Fibroblast of lung (primary cell): ENCODE data around the gene OPTC. TPM values are rescaled to one million over a fixed set of nuclear protein-coding genes. Genes with fewer than 3 reads are reported as not detected.

ENCODE experiments used
- DNase-seq, 2 donors: peaks; one replicate each; pipeline versions ENCODE4 v3.0.0 to v3.0.0-alpha.2; 2010; ENCODE audit warnings: low read depth in 2 of 2
- H2AFZ ChIP-seq: 2 replicates; pipeline ENCODE4 v1.5.1; 2012; ENCODE audit warnings: low read length, control low read depth, inconsistent platforms
- H3K27ac ChIP-seq: 2 replicates; pipeline ENCODE4 v1.5.1; 2011; ENCODE audit warnings: low read length, control low read depth; ENCODE audit not compliant: insufficient read depth
- H3K27me3 ChIP-seq: 2 replicates; pipeline ENCODE4 v1.5.1; 2011; ENCODE audit warnings: mild to moderate bottlenecking, low read length; ENCODE audit not compliant: control insufficient read depth, insufficient read depth
- H3K36me3 ChIP-seq: 2 replicates; pipeline ENCODE4 v1.5.1; 2011; ENCODE audit warnings: low read length; ENCODE audit not compliant: control insufficient read depth, insufficient read depth
- H3K4me1 ChIP-seq: 2 replicates; pipeline ENCODE4 v1.5.1; 2011; ENCODE audit warnings: low read length; ENCODE audit not compliant: control insufficient read depth, insufficient read depth; ENCODE audit errors: extremely low read depth
- H3K4me2 ChIP-seq: 2 replicates; pipeline ENCODE4 v1.5.1; 2011; ENCODE audit warnings: low read length, control low read depth; ENCODE audit not compliant: insufficient read depth; ENCODE audit errors: extremely low read depth
- H3K4me3 ChIP-seq, 4 experiments: fragments of 200-600 bp in 1 of 4; sonication (generic) in 1 of 4; replicated peaks in 1 of 4; 2 replicates each; pipeline ENCODE4 v1.5.1; 2011 to 2016; ENCODE audit warnings: low read length in 4 of 4, low read depth in 3 of 4, mild to moderate bottlenecking in 3 of 4, control low read depth in 2 of 4, inconsistent platforms in 1 of 4, mixed read lengths in 1 of 4; ENCODE audit not compliant: insufficient read depth in 1 of 4; ENCODE audit errors: control extremely low read depth in 1 of 4
- H3K79me2 ChIP-seq: 2 replicates; pipeline ENCODE4 v1.5.1; 2012; ENCODE audit warnings: mild to moderate bottlenecking, low read length, inconsistent platforms; ENCODE audit not compliant: control insufficient read depth, insufficient read depth
- H3K9ac ChIP-seq: 2 replicates; pipeline ENCODE4 v1.5.1; 2011; ENCODE audit warnings: mild to moderate bottlenecking, low read length, control low read depth; ENCODE audit not compliant: insufficient read depth
- H3K9me3 ChIP-seq: 2 replicates; pipeline ENCODE4 v1.5.1; 2012; ENCODE audit warnings: low read depth, low read length; ENCODE audit not compliant: control insufficient read depth, insufficient read depth
- H4K20me1 ChIP-seq: 2 replicates; pipeline ENCODE4 v1.5.1; 2011; ENCODE audit warnings: low read length; ENCODE audit not compliant: control insufficient read depth, insufficient read depth; ENCODE audit errors: extremely low read depth
- EZH2 ChIP-seq: IDR thresholded peaks from 2 replicates; pipeline ENCODE4 v1.5.1; 2012; ENCODE audit warnings: low read length, control low read depth, mild to moderate bottlenecking; ENCODE audit errors: missing control alignments
- polyA plus RNA-seq, 2 donors: library from polyadenylated mRNA; depleted of rRNA in 1 of 2; stranded (reverse) in 1 of 2; unstranded in 1 of 2; fragments of >200 nt; gene quantifications; 2 replicates each; pipeline ENCODE4 v1.2.1, GENCODE V29; 2011 to 2012; ENCODE audit warnings: missing spikeins in 1 of 2
- total RNA-seq: library from RNA; depleted of rRNA; stranded (reverse); fragments of >200 nt; gene quantifications from 2 replicates; pipeline ENCODE4 v1.2.1, GENCODE V29; 2014
- TF ChIP-seq, protein P1 (sequence below), 2 donors: IDR thresholded peaks in 1 of 2; conservative IDR thresholded peaks in 1 of 2; 1 replicate in 1 of 2; 2 replicates in 1 of 2; pipeline ENCODE4 v1.5.1; 2011 to 2012; ENCODE audit warnings: low read length in 2 of 2, control low read depth in 1 of 2, inconsistent platforms in 1 of 2, low read depth in 1 of 2, mild to moderate bottlenecking in 1 of 2

The OPTC gene
- total and polyA plus RNA-seq, 2 donors (not counting 1 experiment from before 2014, with no cell fraction given) = not detected

DNA sequence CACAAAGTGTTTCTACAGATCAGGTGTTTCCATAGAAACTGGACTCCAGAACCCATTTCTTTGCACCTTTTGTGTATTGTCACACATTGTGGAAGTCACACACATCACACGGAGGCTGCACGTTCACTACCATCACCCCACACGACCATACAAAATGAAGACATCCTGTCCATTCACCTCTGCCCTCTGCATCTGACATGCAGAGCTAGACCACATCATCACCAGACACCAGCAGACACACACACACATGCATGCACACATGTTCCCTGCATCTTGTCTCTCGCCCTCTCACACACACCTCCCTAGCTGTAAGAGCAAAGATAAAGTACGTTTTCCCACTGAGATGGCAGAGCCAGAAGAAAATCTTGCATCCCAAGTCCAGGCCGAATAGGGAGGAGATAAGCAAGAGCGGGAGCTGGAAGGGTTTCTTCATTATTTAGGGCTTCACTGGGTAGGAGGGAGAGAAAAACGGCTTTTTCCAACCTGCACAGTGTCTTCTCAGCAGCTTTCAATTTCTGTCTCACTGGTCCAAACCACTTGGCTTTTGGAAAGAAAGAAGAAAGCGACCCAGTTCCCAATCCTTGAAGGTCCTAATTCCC lies 17.6 kb upstream of the OPTC start:
- peak overlapping the region; percentile 83 for H3K4me2 ChIP-seq
- peak overlapping the region in 3 of 4 experiments; percentile 24 to 67 (median 32) for H3K4me3 ChIP-seq
- TF ChIP-seq EZH2 = peak; percentile 21
- TF ChIP-seq, protein P1, sequence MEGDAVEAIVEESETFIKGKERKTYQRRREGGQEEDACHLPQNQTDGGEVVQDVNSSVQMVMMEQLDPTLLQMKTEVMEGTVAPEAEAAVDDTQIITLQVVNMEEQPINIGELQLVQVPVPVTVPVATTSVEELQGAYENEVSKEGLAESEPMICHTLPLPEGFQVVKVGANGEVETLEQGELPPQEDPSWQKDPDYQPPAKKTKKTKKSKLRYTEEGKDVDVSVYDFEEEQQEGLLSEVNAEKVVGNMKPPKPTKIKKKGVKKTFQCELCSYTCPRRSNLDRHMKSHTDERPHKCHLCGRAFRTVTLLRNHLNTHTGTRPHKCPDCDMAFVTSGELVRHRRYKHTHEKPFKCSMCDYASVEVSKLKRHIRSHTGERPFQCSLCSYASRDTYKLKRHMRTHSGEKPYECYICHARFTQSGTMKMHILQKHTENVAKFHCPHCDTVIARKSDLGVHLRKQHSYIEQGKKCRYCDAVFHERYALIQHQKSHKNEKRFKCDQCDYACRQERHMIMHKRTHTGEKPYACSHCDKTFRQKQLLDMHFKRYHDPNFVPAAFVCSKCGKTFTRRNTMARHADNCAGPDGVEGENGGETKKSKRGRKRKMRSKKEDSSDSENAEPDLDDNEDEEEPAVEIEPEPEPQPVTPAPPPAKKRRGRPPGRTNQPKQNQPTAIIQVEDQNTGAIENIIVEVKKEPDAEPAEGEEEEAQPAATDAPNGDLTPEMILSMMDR (conservative IDR thresholded peaks at IDR 0.05 in 1 of 2, IDR thresholded peaks at IDR 0.05 in 1 of 2; ENCODE audit: low read depth in 1 of 2, low read length in 2 of 2) = no peak
- no peak overlapping the region for H3K27ac ChIP-seq
- H3K9ac ChIP-seq = no peak overlapping the region
- H3K4me1 ChIP-seq = peaks cover 33% of the 10 kb centered on the region
- no peaks in the 10 kb centered on the region for H3K36me3 ChIP-seq
- no peaks in the 10 kb centered on the region for H3K27me3 ChIP-seq
- peak overlapping the region; percentile 16 for H2AFZ ChIP-seq
- H4K20me1 ChIP-seq = no peaks in the 10 kb centered on the region
- H3K79me2 ChIP-seq = no peaks in the 10 kb centered on the region
- no peaks in the 10 kb centered on the region for H3K9me3 ChIP-seq
- DNase-seq = no peak

DNA sequence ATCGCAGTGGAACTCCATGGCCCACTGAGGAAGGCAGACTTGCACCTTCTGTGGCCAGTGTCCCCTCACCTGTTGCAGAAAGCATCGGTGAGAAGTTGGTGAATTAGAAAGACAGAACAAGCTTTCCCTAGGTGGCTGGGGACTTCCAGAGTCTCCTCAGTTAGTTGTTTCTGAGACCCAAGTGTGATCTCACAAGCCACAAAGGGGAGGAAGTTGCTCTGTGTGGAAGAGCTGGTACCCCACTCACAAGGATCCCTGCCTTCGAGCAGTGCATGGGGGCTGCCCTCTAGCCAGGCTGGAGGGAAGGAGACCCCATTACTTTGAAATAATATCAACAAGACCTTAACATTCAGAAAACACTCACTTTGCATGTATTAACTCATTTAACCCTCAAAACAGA lies 16.2 kb upstream of the OPTC start:
- no peaks in the 10 kb centered on the region for H3K9me3 ChIP-seq
- TF ChIP-seq, protein P1 (conservative IDR thresholded peaks at IDR 0.05 in 1 of 2, IDR thresholded peaks at IDR 0.05 in 1 of 2; ENCODE audit: low read depth in 1 of 2, low read length in 2 of 2) = no peak
- no peaks in the 10 kb centered on the region for H3K27me3 ChIP-seq
- H3K27ac ChIP-seq = no peak overlapping the region
- H3K4me3 ChIP-seq = peak overlapping the region in 1 of 4 experiments; percentile 67
- no peaks in the 10 kb centered on the region for H3K79me2 ChIP-seq
- H4K20me1 ChIP-seq = no peaks in the 10 kb centered on the region
- H3K4me1 ChIP-seq = peaks cover 37% of the 10 kb centered on the region
- H2AFZ ChIP-seq = no peak overlapping the region
- H3K9ac ChIP-seq = no peak overlapping the region
- H3K36me3 ChIP-seq = no peaks in the 10 kb centered on the region
- DNase-seq = no peak
- no peak overlapping the region for H3K4me2 ChIP-seq

DNA sequence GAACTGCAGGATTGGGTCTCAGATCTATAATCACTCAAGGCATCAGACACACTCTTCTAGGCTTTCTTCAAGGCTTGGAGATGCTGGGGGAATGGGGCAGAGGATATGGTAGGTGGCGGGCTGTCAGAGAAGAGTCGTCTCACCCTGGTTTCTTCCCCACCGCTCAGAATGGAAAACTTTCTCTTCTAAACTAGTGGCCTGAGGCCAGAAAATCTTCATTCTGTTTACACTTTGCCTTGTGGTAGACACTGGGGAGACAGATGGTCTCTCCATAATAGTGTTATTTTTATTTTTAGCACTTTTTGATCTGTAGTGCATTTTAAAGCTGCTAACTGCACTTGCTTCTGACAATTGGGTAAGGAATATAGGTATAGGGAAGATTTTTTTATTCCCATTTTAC lies 15.7 kb upstream of the OPTC start:
- no peaks in the 10 kb centered on the region for H4K20me1 ChIP-seq
- DNase-seq = no peak
- peak overlapping the region in 1 of 4 experiments; percentile 67 for H3K4me3 ChIP-seq
- H3K79me2 ChIP-seq = no peaks in the 10 kb centered on the region
- H3K4me1 ChIP-seq = peaks cover 37% of the 10 kb centered on the region
- no peak overlapping the region for H2AFZ ChIP-seq
- H3K9me3 ChIP-seq = no peaks in the 10 kb centered on the region
- no peaks in the 10 kb centered on the region for H3K27me3 ChIP-seq
- no peak overlapping the region for H3K4me2 ChIP-seq
- TF ChIP-seq, protein P1 (conservative IDR thresholded peaks at IDR 0.05 in 1 of 2, IDR thresholded peaks at IDR 0.05 in 1 of 2; ENCODE audit: low read depth in 1 of 2, low read length in 2 of 2) = no peak
- H3K27ac ChIP-seq = no peak overlapping the region
- H3K36me3 ChIP-seq = no peaks in the 10 kb centered on the region
- H3K9ac ChIP-seq = no peak overlapping the region
